Middle frontal gyrus (tissue), 1 donor: ENCODE data around the gene TNKS1BP1.
"Not testable (repeated sequence)": the region's sequence is repeated elsewhere in the genome, so short reads cannot be mapped to it uniquely, and the experiment has no call there.

Source experiments
- DNase-seq: peaks from one replicate; pipeline ENCODE4 v3.0.0-alpha.2; 2015; ENCODE audit warnings: low spot score; ENCODE audit errors: extremely low spot score

The TNKS1BP1 gene

DNA sequence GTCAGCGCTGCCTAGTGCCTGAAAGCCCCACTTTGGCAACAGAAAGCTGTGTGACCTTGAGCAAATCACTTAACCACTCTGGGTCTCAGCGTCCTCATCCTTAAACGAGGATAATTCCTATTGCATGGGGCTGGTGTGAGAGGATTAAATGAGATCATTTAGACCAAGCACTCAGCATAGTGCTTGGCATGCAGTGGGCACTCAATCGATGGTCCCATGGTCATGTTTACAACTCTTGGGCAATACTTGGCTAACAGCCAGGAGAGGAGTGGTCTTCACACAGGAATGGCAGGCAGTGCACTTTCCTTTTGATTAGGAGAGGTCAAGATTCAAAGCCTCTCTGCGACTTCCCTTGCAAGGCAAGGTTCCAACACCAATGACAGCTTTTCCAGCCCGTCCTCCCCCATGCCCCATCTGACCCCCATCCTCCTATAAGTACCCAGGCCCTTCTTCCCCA, 14.1 kb downstream of the TNKS1BP1 start:
- DNase-seq: no peak

GRCh38 chr11:57310091-57310490, 14.7 kb downstream of the TNKS1BP1 start:
- no peak for DNase-seq

GRCh38 chr11:57309106-57310059, 15.4 kb downstream of the TNKS1BP1 start:
- DNase-seq: no peak

- DNase-seq: no peak
Observed at GRCh38 chr11:57308426-57309060, 16.2 kb downstream of the TNKS1BP1 start.

DNA sequence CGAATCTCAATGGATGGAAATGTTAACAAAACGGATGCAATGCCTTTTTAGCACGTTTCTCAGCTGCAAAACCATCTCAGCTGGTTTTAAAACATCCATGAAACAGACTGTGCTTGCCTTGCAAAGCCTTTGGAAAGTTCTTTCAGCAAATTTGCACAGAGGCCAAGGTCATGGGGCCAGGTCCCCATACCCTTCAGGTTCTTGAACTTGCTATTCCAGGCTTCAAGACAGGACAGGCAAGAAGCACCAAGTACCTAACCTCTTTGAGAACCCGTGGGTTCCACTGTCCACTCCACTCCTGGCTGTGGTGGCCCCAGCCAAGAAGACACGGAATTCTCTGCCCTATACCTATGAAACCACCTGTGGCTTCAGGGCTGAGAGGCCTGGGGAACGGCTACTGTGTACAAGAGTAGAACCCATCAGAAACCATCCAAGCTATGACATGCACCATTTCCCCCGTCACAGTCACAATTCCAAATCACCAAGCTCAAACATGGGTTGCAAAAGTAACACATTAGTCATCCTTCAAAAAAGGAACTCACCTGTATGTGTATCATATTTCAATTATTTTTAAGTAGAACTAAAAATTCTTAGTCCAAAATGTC, 17.0 kb downstream of the TNKS1BP1 start:
- DNase-seq: no peak

DNA sequence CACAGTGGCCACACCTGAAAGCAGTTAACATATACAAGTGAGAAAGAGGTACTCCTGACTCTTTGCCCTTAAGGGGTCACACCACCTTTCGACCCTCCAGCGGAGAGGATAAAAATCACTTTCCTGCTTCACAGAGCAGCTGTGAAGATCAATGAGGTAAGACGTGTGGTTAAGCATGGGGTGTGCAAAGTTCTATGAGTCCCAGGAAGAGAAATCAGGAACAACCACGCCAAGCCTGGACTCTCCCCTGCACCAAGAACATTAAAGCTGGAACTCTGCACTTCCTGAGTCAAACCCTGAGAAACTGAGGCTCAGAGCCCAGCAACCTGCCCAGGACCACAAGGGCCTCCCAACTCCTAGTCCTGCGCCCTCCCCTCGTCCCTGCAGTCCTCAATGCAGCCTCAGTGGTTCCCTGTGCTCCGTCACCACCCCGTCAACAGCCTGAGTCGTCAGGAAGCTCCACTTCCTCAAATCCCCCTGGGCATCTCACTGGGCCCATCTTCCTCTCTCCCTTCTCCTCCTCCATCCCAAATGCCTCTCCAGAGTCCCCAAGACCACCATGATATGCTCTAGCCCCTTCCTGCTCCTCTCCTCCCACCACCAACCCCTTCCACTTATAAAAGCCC, 17.7 kb downstream of the TNKS1BP1 start:
- no peak for DNase-seq

GRCh38 chr11:57306161-57306876, 18.4 kb downstream of the TNKS1BP1 start:
- no peak for DNase-seq

- DNase-seq: no peak
Observed at GRCh38 chr11:57305523-57305922, 19.2 kb downstream of the TNKS1BP1 start.

- no peak for DNase-seq
Observed at GRCh38 chr11:57303990-57304579, 20.7 kb downstream of the TNKS1BP1 start.

DNA sequence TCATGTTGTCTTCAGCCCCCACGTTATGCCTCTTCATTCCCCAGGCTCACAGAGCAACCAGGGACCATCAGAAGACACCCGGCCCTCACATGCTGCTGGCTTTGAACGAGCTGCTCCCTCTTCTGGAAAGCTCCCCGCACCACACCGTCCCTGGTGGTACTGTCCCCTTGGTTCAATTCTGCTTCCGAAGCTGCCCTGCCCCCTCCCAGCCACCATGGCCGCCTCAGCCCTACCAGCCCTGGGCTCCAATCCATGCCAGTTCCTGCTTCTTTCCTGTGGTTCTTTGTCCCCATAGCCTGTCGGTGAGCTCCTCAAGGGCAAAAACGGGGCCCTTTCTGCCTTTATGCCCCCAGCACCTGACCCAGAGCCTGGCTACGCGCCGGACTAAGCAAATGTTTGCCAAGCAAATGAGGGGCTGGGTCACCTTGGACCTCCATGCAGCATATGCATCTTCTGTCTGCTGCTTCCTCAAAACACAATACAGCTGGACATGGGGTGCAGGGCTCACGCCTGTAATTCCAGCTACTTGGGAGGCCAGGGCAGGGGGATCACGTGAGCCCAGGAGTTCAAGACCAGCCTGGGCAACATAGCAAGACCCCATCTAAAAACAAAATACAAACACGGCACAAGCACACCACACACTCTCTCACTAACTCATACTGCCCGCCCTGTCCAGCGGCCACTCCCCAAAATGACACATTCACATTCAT, 21.3 kb downstream of the TNKS1BP1 start:
- DNase-seq: no peak

DNA sequence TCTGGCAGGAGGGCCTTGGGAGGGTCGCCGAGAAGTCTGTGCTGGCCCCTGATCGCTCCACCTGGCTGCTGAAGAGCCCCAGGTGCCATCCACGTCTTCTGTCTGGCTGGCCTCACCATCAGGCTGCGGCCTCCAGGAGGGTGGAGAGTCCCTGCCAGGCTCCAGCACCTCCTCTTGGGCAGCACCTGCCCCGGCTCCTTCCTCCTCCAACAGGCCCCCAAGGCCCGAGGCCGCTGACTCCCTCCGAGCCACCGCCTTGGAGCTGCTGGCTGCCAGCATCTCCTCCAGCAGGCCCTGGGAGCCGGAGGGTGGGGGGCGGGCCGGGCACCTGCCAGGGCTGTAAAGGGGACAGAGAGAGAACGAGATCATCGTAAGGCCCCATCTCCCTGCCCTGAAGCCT, 22.3 kb downstream of the TNKS1BP1 start:
- DNase-seq: no peak

- DNase-seq: no peak
Observed at GRCh38 chr11:57301711-57302423, 22.9 kb downstream of the TNKS1BP1 start.

DNA sequence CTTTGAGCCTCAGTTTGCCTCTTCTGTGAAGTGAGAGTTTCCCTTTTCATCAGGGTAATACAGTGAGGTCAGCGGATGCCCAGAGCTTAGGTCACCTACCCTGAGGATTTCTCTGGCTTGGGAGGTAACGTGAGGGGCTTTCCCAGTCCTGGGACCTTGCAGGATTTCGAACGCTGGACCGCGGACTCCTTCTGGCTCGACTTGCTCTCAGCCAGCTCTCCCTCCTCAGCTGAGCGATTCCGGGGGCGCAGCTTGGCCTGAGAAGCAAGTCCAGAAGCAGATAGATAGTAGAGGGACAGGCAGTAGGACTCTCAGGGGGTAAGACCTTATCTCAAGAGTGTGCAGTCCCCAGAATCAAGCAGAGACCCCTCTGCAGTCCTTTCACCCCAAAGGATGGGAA, 24.0 kb downstream of the TNKS1BP1 start:
- DNase-seq: no peak

- DNase-seq: no peak
Observed at GRCh38 chr11:57299150-57299737, 25.5 kb downstream of the TNKS1BP1 start.

- no peak for DNase-seq
Observed at GRCh38 chr11:57297221-57297620, 27.5 kb downstream of the TNKS1BP1 start.

GRCh38 chr11:57296205-57296604, 28.5 kb downstream of the TNKS1BP1 start:
- DNase-seq: not testable (repeated sequence)

GRCh38 chr11:57294225-57295131, 30.3 kb downstream of the TNKS1BP1 start:
- no peak for DNase-seq

DNA sequence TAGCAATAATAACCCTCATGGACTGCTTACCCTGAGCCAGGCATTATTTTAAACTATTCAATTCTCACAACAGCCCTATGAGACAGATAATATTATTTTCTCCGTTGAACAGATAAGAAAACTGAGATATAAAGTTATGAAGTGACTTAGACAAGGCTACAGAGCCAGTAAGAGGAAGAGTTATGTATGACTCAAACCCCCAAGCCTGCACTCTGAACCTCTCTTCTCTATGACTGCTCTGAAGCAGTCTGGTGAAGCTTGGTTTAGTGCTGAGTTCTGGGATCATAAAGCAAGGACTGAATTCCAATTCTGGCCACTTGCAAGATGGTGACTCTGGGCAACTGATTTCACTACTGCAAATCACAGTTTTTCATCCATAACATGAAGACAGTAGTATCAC, 34.5 kb downstream of the TNKS1BP1 start:
- DNase-seq: no peak
